IPS-18a (cell line): ENCODE measurements around the gene NEMP2.

Experiments used
- H3K27ac ChIP-seq: one replicate; pipeline ENCODE4 v1.5.1; 2013; ENCODE audit warnings: low read length
- H3K27me3 ChIP-seq: one replicate; pipeline ENCODE4 v1.6.1; 2013; ENCODE audit warnings: mild to moderate bottlenecking, low read length; ENCODE audit not compliant: control insufficient read depth, insufficient read depth
- H3K36me3 ChIP-seq: one replicate; pipeline ENCODE4 v1.6.1; 2013; ENCODE audit warnings: low read depth, low read length; ENCODE audit not compliant: control insufficient read depth
- H3K4me1 ChIP-seq: one replicate; pipeline ENCODE4 v1.6.1; 2013; ENCODE audit warnings: low read depth, low read length; ENCODE audit not compliant: control insufficient read depth
- H3K4me3 ChIP-seq: one replicate; pipeline ENCODE4 v1.5.1; 2013; ENCODE audit warnings: low read length
- H3K9ac ChIP-seq: one replicate; pipeline ENCODE4 v1.6.1; 2013; ENCODE audit warnings: mild to moderate bottlenecking, low read length, moderate library complexity
- H3K9me3 ChIP-seq: one replicate; pipeline ENCODE4 v1.6.1; 2013; ENCODE audit warnings: low read depth, low read length; ENCODE audit not compliant: control insufficient read depth

Gene NEMP2, protein sequence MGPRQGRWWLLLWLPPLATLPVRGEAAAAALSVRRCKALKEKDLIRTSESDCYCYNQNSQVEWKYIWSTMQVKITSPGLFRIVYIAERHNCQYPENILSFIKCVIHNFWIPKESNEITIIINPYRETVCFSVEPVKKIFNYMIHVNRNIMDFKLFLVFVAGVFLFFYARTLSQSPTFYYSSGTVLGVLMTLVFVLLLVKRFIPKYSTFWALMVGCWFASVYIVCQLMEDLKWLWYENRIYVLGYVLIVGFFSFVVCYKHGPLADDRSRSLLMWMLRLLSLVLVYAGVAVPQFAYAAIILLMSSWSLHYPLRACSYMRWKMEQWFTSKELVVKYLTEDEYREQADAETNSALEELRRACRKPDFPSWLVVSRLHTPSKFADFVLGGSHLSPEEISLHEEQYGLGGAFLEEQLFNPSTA

DNA sequence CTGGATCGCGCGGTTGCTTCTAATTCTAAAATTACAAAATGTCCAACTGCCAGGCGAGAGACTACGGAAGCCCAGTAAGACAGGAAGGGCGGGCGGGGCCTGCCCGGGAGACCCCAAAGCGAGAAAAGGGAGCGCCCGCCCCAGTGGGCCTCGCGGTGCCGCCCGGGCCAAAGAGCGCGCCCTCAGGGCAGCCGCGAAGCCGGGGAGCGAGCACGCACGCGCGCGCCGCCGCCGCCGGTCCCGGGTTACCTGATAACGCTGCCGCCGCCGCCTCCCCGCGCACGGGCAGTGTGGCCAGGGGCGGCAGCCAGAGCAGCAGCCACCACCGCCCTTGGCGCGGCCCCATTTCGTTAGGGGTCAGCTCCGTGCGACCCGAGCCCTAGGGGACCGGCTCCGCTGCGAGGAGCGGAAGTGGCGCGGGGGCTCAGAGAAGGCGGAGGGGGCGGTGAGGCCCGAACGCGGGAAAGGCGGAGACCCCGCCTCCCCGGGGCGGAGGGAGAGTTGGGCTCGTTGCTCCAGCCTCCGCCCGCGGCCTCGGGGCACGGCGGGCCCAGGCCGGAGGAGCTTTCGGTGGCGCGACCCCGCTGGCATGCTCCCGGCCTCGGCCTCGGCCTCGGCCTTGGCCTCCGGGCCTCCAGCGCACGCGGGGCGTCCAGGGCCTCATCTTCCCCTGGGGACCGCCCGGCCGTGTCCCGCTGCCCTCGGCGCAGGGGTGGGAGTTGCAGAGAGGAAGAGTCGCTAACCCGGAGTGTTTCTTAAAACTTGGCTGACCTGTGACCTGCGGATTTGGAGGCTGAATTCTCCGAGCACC, at the start of gene NEMP2:
TSS of gene NEMP2 (minus strand) at position 413 of the 811 bp plus-strand sequence. CDS start at position 346, 67 bp downstream.
- Histone ChIP-seq H3K4me3 (peak within 1 kb of the TSS; percentile 80), H3K36me3 (no peaks in the 10 kb centered on the region), H3K27ac (peak within 1 kb of the TSS; percentile 55), H3K9ac (peak within 1 kb of the TSS; percentile 79), H3K4me1 (peaks cover 25% of the 10 kb centered on the region), H3K27me3 (no peaks in the 10 kb centered on the region), H3K9me3 (peaks cover 6% of the 10 kb centered on the region)

DNA sequence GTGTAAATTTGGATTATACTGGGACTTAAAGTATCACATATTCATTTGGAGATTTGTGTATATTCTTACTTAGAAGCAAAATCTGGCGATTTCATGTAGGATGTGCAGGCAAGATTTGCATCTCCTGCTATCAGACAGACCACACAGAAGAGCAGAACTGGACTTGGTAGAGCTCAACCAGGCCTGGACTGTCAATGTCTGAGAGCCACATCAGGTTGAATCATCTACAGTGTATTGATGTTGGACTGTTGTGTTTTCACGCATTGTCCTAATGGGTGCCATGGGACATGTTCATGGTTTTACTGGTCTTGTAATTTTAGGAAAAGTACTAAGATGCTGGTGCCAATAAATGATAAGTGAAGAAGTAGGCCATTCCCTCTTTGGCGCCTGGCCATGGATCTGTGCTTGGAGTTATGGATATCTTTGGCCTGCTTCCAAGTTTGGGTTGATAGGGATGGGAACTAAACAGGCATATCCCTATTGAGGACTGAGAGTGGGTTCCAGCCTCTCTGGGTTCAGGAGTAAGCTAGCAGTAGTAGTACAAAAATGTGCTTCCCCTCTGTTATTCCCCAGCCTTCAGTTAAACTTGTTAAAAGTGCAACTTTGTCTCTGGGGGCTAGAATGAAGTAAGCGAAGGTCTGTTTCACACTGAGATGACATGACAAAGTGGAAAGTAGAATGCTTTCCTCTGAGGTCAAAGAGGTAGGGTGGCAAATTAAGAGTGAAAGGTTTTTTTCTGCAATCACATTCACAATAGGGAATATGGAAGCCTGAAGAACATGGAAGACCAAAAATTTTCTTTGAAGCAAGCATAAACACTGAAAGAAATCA, 49.2 kb upstream of the NEMP2 start:
- H3K9ac ChIP-seq: no peak overlapping the region
- no peaks in the 10 kb centered on the region for H3K4me1 ChIP-seq
- no peak overlapping the region for H3K4me3 ChIP-seq
- H3K27me3 ChIP-seq: no peaks in the 10 kb centered on the region
- H3K36me3 ChIP-seq: no peaks in the 10 kb centered on the region
- no peak overlapping the region for H3K27ac ChIP-seq
- H3K9me3 ChIP-seq: no peaks in the 10 kb centered on the region

DNA sequence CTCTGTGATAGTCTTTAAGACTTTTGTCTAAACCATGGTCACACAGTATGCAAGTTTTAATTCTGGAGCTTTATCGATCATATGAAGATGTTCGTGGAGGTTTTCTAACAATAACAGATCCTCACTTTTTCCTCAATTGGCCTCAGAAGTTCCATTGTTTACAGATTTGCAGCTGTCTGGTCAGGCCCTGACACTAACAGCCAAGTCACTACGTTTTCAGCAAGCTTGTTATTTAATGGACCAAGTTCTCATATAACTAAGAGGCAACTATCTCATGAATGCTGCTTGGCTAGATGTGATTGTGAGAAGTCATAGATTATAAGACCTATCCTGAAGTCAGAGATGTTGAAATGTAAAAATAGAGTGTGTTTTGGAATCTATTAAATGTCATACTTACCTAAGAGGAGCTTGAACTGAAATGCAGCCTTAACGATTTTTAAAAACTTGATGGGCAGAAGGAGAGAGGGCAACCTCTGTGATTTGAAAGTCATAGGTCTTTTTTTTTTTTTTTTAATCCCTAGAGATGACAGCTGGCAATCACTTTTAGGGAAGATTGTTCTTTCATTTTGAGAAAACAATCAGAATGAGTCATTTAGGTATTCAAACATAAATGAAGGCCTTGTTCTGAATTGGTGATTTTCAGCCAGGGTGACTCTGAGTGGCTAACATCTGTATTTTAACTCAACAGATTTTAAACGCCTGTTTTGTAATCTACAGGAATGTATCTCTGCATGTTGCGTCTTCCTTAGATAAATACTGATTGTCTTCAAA, 48.4 kb upstream of the NEMP2 start:
- Histone ChIP-seq H3K9me3 (no peaks in the 10 kb centered on the region), H3K9ac (no peak overlapping the region), H3K36me3 (no peaks in the 10 kb centered on the region), H3K27me3 (no peaks in the 10 kb centered on the region), H3K4me3 (no peak overlapping the region), H3K27ac (no peak overlapping the region), H3K4me1 (no peaks in the 10 kb centered on the region)

DNA sequence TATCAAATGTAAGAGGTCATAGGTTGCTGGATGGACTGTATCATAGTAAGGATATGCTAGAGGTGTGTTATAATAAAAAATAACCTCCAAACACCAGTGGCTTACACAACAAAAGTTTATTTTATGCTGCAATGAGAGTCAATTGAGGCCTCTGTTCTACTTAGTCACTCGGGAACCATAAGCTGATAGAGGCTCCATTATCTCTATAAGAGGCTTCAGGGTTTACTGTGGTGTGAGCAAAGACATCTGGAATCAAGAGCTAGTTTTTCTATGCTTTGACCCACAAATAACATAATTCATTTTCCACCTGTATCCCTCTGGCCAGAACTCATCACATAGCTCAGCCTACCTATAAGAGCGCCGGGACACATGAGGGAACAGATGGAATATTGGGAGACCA, 47.5 kb upstream of the NEMP2 start:
- Histone ChIP-seq H3K9me3 (no peaks in the 10 kb centered on the region), H3K4me1 (no peaks in the 10 kb centered on the region)

DNA sequence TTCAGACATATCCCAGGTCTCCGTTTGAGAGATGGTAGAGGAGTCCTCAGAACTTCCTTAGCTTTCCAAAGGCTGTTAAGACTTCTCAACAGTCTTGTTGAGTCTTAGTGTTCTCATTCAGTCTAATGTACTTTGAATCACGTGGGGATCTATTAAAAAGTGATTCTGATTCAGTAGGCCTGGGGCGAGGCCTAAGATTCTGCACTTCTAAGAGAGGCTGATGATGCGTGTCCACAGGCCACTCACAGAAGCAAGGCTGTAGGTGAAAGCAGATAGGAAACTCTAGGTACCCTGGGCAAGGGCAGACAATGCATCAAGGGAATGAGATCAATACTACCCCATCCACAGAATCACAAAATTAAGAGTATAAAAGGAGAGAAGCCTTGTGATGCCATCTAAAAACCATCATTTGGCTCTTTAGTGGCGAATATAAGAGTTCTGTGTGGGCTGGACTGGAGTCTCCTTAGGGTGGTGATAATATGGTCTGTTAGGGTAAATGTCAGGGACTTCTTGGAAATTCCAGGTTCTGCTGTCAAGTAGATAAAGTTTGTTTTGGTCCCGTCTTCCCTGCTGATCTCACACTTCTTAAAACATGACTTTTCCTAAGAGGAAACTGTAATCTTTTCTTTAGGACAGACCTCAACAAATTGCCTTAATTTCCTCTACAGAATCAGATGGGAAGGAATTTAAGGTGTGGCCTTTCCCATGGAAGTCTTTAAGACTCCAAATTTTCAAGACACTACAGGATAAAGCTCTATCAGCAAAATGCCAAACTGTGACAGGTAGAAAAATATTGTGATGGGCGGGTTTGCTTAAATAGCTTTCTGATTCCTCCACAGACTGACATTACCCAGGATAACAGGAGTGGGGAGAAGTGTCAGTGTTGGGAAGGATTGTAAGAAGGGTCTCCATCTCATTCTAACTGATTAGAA, 45.7 kb upstream of the NEMP2 start:
- Histone ChIP-seq H3K36me3 (no peaks in the 10 kb centered on the region), H3K9me3 (no peaks in the 10 kb centered on the region), H3K4me3 (no peak overlapping the region), H3K27ac (no peak overlapping the region), H3K9ac (no peak overlapping the region), H3K4me1 (no peaks in the 10 kb centered on the region), H3K27me3 (no peaks in the 10 kb centered on the region)

More for the DNA sequence above, 47.5 kb upstream of the NEMP2 start:
- H3K9ac ChIP-seq: no peak overlapping the region
- no peaks in the 10 kb centered on the region for H3K36me3 ChIP-seq
- no peak overlapping the region for H3K4me3 ChIP-seq
- no peak overlapping the region for H3K27ac ChIP-seq
- no peaks in the 10 kb centered on the region for H3K27me3 ChIP-seq

DNA sequence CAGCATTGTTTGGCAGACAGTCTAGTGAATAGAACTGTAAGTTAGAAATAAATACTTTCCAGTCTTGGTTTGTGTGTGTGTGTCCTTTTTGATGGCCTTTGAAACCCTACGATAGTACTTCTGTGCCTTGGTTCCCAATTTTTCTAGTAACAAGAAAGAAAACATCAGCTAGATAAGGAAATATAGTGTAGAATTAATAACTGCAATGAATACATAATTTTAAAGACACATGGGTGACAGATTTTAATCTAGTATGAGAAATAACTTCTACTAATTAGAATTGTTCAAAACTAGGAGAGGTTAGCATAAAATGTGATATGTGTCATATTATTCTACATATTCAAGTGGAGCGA, 44.5 kb upstream of the NEMP2 start:
- Histone ChIP-seq H3K9ac (no peak overlapping the region), H3K4me1 (no peaks in the 10 kb centered on the region), H3K27me3 (no peaks in the 10 kb centered on the region), H3K9me3 (no peaks in the 10 kb centered on the region), H3K4me3 (no peak overlapping the region), H3K27ac (no peak overlapping the region), H3K36me3 (no peaks in the 10 kb centered on the region)

DNA sequence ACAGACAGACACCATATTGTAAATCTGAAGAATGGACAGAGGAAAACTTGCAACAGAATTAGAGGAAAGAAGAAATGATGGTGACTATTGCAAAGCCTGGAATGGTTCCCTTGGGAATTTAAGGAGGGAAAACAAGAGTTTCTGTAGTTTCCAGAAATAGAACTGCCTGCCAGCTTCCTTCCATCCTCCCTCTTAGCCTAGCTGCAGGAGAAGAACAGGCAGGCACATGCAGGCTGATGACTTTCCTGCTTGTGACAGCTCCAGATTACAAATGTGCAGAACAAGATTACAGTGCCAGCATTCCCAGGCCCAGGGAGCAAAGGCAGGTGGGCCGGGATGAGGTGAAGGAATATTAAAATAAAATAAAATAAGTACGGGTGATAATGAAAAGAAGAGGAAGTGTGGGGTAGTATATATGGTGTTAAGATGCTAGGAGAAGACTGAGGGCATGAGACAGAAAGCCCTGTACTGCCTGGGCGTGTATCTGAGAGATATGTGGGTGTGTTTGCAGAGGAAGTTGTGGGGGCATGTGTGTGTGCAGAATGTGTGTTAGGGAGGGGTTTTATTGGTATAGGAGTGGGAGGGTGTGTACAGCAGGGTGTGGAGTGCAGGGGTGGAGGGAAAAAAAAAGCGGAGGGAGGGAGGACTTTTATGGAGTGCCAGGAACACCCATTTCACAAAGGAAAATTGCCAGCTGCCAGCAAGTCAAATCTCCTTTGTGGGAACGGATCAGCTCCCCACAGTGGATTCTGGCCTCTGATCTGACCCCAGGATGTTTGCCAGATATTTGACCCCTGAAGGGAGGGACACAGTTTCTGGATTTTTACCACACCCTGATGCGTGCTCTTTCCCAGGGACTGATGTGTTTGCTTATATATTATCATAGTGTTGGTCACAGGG, 43.9 kb upstream of the NEMP2 start:
- no peak overlapping the region for H3K9ac ChIP-seq
- no peaks in the 10 kb centered on the region for H3K27me3 ChIP-seq
- H3K27ac ChIP-seq: no peak overlapping the region
- no peaks in the 10 kb centered on the region for H3K36me3 ChIP-seq
- H3K4me3 ChIP-seq: no peak overlapping the region
- H3K9me3 ChIP-seq: no peaks in the 10 kb centered on the region
- H3K4me1 ChIP-seq: no peaks in the 10 kb centered on the region

DNA sequence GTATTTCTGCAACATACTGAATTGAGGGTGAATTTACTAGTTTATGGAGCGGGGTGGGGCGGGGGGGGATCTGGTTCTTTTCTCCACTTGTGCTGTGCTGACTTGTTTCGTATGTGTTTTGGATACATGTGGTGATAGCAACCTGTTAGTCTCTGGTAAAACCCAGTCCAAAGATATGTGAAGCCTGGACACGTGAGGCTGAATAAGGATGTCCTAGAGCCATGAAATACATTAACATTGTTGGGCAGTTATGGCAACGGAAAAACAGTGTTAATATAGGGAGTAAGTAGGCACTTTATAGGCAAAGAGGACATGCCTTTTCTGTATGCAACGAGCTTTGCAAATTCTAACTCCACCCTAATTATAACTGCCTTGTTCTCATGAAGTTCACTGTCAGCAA, 42.1 kb upstream of the NEMP2 start:
- Histone ChIP-seq H3K27ac (no peak overlapping the region), H3K4me1 (no peaks in the 10 kb centered on the region)

DNA sequence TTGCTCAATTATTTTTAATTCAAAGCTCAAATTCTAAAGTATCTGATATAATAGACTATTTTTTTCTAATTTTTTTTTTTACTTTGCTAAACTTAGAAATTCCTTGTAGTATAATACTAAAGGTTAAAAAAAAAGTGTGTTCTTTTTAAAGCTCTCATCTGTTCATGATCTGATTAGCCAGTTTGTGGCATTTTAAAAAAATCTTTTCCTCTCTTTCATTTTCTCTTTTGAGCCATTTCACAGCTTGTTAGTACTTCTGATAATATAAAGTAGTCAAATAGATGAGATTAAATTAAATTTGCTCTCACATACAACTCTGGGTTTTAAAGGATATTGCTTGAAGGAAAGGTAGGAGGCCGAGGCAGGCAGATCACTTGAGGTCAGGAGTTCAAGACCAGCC, 40.7 kb upstream of the NEMP2 start:
- no peaks in the 10 kb centered on the region for H3K27me3 ChIP-seq
- H3K9me3 ChIP-seq: no peaks in the 10 kb centered on the region
- H3K27ac ChIP-seq: no peak overlapping the region
- H3K36me3 ChIP-seq: no peaks in the 10 kb centered on the region
- H3K9ac ChIP-seq: no peak overlapping the region
- no peaks in the 10 kb centered on the region for H3K4me1 ChIP-seq
- no peak overlapping the region for H3K4me3 ChIP-seq

More for the DNA sequence above, 42.1 kb upstream of the NEMP2 start:
- Histone ChIP-seq H3K27me3 (no peaks in the 10 kb centered on the region), H3K9me3 (no peaks in the 10 kb centered on the region), H3K36me3 (no peaks in the 10 kb centered on the region), H3K9ac (no peak overlapping the region), H3K4me3 (no peak overlapping the region)
